CD14-positive monocyte (primary cell): Measurements from ENCODE around the gene TRPM5. TPM values are rescaled to one million over a fixed set of nuclear protein-coding genes. Genes with fewer than 3 reads are reported as not detected.

Experiments
- DNase-seq, 3 donors: peaks; one replicate each; pipeline ENCODE4 v3.0.0-alpha.2; 2011 to 2022
- H2AFZ ChIP-seq: 2 replicates; pipeline ENCODE4 v1.6.0; 2012; ENCODE audit warnings: mild to moderate bottlenecking, low read depth, low read length, inconsistent platforms; ENCODE audit not compliant: insufficient read depth, poor library complexity, severe bottlenecking
- H3K27ac ChIP-seq, 2 donors: 1 replicate in 1 of 2; 2 replicates in 1 of 2; pipeline ENCODE4 v1.5.1; 2012 to 2013; ENCODE audit warnings: low read length in 2 of 2, control low read depth in 1 of 2, inconsistent platforms in 1 of 2, low read depth in 1 of 2, mild to moderate bottlenecking in 1 of 2
- H3K27me3 ChIP-seq, 2 donors: one replicate each; pipeline versions ENCODE4 v1.6.0 to v1.6.1; 2011 to 2013; ENCODE audit warnings: low read length in 2 of 2; ENCODE audit not compliant: control insufficient read depth in 2 of 2, insufficient read depth in 2 of 2
- H3K36me3 ChIP-seq, 2 donors: replicated peaks in 1 of 2; 1 replicate in 1 of 2; 2 replicates in 1 of 2; pipeline versions ENCODE4 v1.5.1 to v1.6.1; 2012 to 2013; ENCODE audit warnings: low read length in 2 of 2, control low read depth in 1 of 2, inconsistent platforms in 1 of 2, mild to moderate bottlenecking in 1 of 2; ENCODE audit not compliant: insufficient read depth in 2 of 2, control insufficient read depth in 1 of 2
- H3K4me1 ChIP-seq, 2 donors: 1 replicate in 1 of 2; 2 replicates in 1 of 2; pipeline versions ENCODE4 v1.5.1 to v1.6.1; 2012 to 2013; ENCODE audit warnings: low read length in 2 of 2, control low read depth in 1 of 2, inconsistent platforms in 1 of 2, mild to moderate bottlenecking in 1 of 2, moderate library complexity in 1 of 2; ENCODE audit not compliant: insufficient read depth in 2 of 2, control insufficient read depth in 1 of 2
- H3K4me2 ChIP-seq: replicated peaks from 2 replicates; pipeline ENCODE3; 2012; ENCODE audit warnings: low read length, moderate library complexity, mild to moderate bottlenecking; ENCODE audit not compliant: poor library complexity, severe bottlenecking; ENCODE audit errors: extremely low read depth
- H3K4me3 ChIP-seq, 3 experiments: fragments of 200-600 bp in 1 of 3; sonication (generic) in 1 of 3; replicated peaks in 1 of 3; 1 replicate in 2 of 3; 2 replicates in 1 of 3; pipeline ENCODE4 v1.5.1; 2011 to 2013; ENCODE audit warnings: low read length in 3 of 3, mild to moderate bottlenecking in 3 of 3, control low read depth in 2 of 3, low read depth in 2 of 3, inconsistent platforms in 1 of 3, moderate library complexity in 1 of 3
- H3K79me2 ChIP-seq: 2 replicates; pipeline ENCODE4 v1.6.0; 2012; ENCODE audit warnings: mild to moderate bottlenecking, control low read depth, inconsistent platforms, low read length, moderate library complexity; ENCODE audit not compliant: insufficient read depth
- H3K9ac ChIP-seq: 2 replicates; pipeline ENCODE4 v1.6.0; 2017; ENCODE audit warnings: low read length, mild to moderate bottlenecking; ENCODE audit not compliant: insufficient read depth, poor library complexity, severe bottlenecking
- H3K9me3 ChIP-seq, 2 donors: replicated peaks in 1 of 2; 1 replicate in 1 of 2; 2 replicates in 1 of 2; pipeline versions ENCODE4 v1.5.1 to v1.6.1; 2012 to 2013; ENCODE audit warnings: low read length in 2 of 2, control low read depth in 1 of 2; ENCODE audit not compliant: control insufficient read depth in 1 of 2, insufficient read depth in 1 of 2
- H4K20me1 ChIP-seq: 2 replicates; pipeline ENCODE4 v1.6.0; 2012; ENCODE audit warnings: mild to moderate bottlenecking, low read length, control low read depth, moderate library complexity; ENCODE audit not compliant: insufficient read depth
- H3K27ac Mint-ChIP-seq, 7 donors: one replicate each; pipeline ENCODE4 v1.8.0; 2020; ENCODE audit warnings: mild to moderate bottlenecking in 7 of 7, mixed read lengths in 7 of 7, moderate library complexity in 6 of 7, inconsistent platforms in 2 of 7
- H3K27me3 Mint-ChIP-seq, 3 donors: one replicate each; pipeline ENCODE4 v1.8.0; 2021 to 2022; ENCODE audit warnings: low read depth in 3 of 3, mild to moderate bottlenecking in 3 of 3, mixed read lengths in 3 of 3, moderate library complexity in 3 of 3, inconsistent platforms in 1 of 3
- H3K36me3 Mint-ChIP-seq, 2 donors: one replicate each; pipeline ENCODE4 v1.8.0; 2020; ENCODE audit warnings: mixed read lengths in 2 of 2, inconsistent platforms in 1 of 2, mild to moderate bottlenecking in 1 of 2
- H3K4me1 Mint-ChIP-seq: one replicate; pipeline ENCODE4 v1.8.0; 2020; ENCODE audit warnings: mild to moderate bottlenecking, mixed read lengths
- H3K4me3 Mint-ChIP-seq, 2 donors: one replicate each; pipeline ENCODE4 v1.8.0; 2020; ENCODE audit warnings: mild to moderate bottlenecking in 2 of 2, mixed read lengths in 2 of 2, moderate library complexity in 1 of 2
- H3K9me3 Mint-ChIP-seq, 7 donors: one replicate each; pipeline ENCODE4 v1.8.0; 2020 to 2022; ENCODE audit warnings: mixed read lengths in 7 of 7, mild to moderate bottlenecking in 6 of 7, moderate library complexity in 6 of 7, inconsistent platforms in 2 of 7
- WGBS: methylation state at CpG from one replicate; pipeline ENCODE4 v1.1.5; 2013; ENCODE audit warnings: missing lambda C conversion rate; ENCODE audit not compliant: insufficient coverage; 5-methylcytosine and 5-hydroxymethylcytosine counted together
- intact Hi-C, 2 donors: fragments of 100-400 bp; cut with micrococcal nuclease; formaldehyde crosslinking; loops; one replicate each; pipeline versions ENCODE4 v1.15.0 to v1.15.1; 2023
- polyA plus RNA-seq, 3 donors: library from polyadenylated mRNA; depleted of rRNA in 1 of 3; unstranded in 2 of 3; stranded (reverse) in 1 of 3; fragments of 300-500 nt in 2 of 3; fragments of >200 nt in 1 of 3; fragmentation: Illumina TruSeq in 2 of 3; gene quantifications; 1 replicate in 2 of 3; 2 replicates in 1 of 3; pipeline ENCODE4 v1.2.3, GENCODE V29; 2012 to 2021
- TF ChIP-seq, protein P1 (sequence below): fragments of 200-600 bp; IDR thresholded peaks from one replicate; pipeline ENCODE4 v1.8.0; 2022; ENCODE audit warnings: antibody characterized with exemption, mild to moderate bottlenecking

Gene TRPM5
- polyA plus RNA-seq, 3 donors = 0.03 TPM; not detected in 2

GRCh38 chr11:2441171-2441570 is 3.1 kb downstream of the TRPM5 start:
- Histone ChIP-seq H2AFZ (no peak overlapping the region), H3K4me3 (no peak overlapping the region), H4K20me1 (peaks cover 13% of the 10 kb centered on the region), H3K4me2 (no peak overlapping the region), H3K36me3 (no peaks in the 10 kb centered on the region), H3K9me3 (no peaks in the 10 kb centered on the region), H3K27me3 (peaks cover 0 to 24% of the 10 kb centered on the region in 2 donors), H3K79me2 (peaks cover 12% of the 10 kb centered on the region), H3K9ac (no peak overlapping the region), H3K4me1 (peaks cover 23 to 29% of the 10 kb centered on the region in 2 donors), H3K27ac (no peak overlapping the region)
- H3K36me3 Mint-ChIP-seq = no peaks in the 10 kb centered on the region
- no peak overlapping the region for H3K4me3 Mint-ChIP-seq
- TF ChIP-seq, protein P1, sequence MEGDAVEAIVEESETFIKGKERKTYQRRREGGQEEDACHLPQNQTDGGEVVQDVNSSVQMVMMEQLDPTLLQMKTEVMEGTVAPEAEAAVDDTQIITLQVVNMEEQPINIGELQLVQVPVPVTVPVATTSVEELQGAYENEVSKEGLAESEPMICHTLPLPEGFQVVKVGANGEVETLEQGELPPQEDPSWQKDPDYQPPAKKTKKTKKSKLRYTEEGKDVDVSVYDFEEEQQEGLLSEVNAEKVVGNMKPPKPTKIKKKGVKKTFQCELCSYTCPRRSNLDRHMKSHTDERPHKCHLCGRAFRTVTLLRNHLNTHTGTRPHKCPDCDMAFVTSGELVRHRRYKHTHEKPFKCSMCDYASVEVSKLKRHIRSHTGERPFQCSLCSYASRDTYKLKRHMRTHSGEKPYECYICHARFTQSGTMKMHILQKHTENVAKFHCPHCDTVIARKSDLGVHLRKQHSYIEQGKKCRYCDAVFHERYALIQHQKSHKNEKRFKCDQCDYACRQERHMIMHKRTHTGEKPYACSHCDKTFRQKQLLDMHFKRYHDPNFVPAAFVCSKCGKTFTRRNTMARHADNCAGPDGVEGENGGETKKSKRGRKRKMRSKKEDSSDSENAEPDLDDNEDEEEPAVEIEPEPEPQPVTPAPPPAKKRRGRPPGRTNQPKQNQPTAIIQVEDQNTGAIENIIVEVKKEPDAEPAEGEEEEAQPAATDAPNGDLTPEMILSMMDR = no peak
- peaks cover 16% of the 10 kb centered on the region for H3K4me1 Mint-ChIP-seq
- 75% methylated on average over 4 of the region's 4 CpGs for WGBS
- H3K9me3 Mint-ChIP-seq = peaks cover 0 to 4% (median 3%) of the 10 kb centered on the region in 7 donors
- DNase-seq = no peak
- H3K27me3 Mint-ChIP-seq = peaks cover 18 to 43% (median 26%) of the 10 kb centered on the region in 3 donors
- H3K27ac Mint-ChIP-seq = no peak overlapping the region
- intact Hi-C loops = no loop called here

DNA sequence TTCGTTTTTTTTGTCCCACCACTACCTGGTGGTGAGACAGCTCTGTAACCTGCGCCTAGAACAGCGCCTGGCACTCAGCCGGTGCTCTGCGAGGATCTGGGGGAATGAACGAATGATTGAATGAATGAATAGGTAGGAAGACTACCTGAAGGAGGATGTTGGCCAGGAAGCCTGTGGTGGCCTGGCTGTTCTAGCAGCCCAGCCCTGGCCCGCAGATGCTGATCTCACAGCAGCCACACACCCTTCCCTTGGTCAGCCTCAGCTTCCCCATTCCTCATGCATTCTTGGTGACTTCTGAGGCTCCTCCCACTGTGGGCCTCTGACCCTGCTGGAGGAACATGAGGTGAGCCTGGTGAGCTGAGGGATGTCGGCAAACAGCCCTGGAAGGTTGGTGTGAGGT is 3.7 kb downstream of the TRPM5 start:
- Mint-ChIP-seq H3K4me1 (peaks cover 11% of the 10 kb centered on the region), H3K27me3 (peaks cover 20 to 43% (median 26%) of the 10 kb centered on the region in 3 donors), H3K4me3 (no peak overlapping the region), H3K9me3 (peaks cover 0 to 4% (median 3%) of the 10 kb centered on the region in 7 donors), H3K36me3 (no peaks in the 10 kb centered on the region), H3K27ac (no peak overlapping the region)
- Histone ChIP-seq H3K36me3 (no peaks in the 10 kb centered on the region), H3K4me1 (peaks cover 17 to 24% of the 10 kb centered on the region in 2 donors), H3K9me3 (no peaks in the 10 kb centered on the region), H4K20me1 (peaks cover 8% of the 10 kb centered on the region), H3K27me3 (peaks cover 0 to 24% of the 10 kb centered on the region in 2 donors), H2AFZ (no peak overlapping the region), H3K79me2 (peaks cover 7% of the 10 kb centered on the region), H3K27ac (no peak overlapping the region), H3K9ac (no peak overlapping the region), H3K4me3 (no peak overlapping the region), H3K4me2 (no peak overlapping the region)
- TF ChIP-seq, protein P1 = no peak
- DNase-seq = peak; percentile 59 to 62 (median 60)
- WGBS = 48% methylated on average over 5 of the region's 8 CpGs
- intact Hi-C loops = no loop called here
